GM12875 (cell line): Measurements from ENCODE around the gene PAQR5.

Experiments
- H3K4me3 ChIP-seq: one replicate; pipeline ENCODE4 v1.5.1; 2011; ENCODE audit warnings: low read depth, low read length, control low read depth
- TF ChIP-seq, protein P1 (sequence below): IDR thresholded peaks from 2 replicates; pipeline ENCODE4 v1.5.1; 2011; ENCODE audit warnings: low read depth, mild to moderate bottlenecking, control low read depth, inconsistent platforms, low read length, moderate library complexity, borderline replicate concordance; ENCODE audit not compliant: insufficient read depth

PAQR5 gene

DNA sequence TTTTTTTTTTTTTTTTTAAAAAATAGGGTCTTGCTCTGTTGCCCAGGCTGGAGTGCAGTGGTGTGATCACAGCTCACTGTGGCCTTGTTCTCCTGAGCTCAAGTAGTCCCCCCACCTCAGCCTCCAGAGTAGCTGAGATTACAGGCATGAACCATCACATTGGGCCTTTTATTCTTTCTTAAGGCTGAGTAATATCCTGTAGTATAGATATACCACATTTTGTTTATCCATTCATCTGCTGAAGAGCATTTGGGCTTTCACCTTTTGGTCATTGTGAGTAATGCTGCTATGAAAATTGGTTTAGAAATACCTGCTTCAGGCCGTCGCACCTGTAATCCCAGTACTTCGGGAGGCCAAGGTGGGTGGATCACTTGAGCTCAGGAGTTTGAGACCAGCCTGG, 42.6 kb downstream of the PAQR5 start:
- TF ChIP-seq, protein P1, sequence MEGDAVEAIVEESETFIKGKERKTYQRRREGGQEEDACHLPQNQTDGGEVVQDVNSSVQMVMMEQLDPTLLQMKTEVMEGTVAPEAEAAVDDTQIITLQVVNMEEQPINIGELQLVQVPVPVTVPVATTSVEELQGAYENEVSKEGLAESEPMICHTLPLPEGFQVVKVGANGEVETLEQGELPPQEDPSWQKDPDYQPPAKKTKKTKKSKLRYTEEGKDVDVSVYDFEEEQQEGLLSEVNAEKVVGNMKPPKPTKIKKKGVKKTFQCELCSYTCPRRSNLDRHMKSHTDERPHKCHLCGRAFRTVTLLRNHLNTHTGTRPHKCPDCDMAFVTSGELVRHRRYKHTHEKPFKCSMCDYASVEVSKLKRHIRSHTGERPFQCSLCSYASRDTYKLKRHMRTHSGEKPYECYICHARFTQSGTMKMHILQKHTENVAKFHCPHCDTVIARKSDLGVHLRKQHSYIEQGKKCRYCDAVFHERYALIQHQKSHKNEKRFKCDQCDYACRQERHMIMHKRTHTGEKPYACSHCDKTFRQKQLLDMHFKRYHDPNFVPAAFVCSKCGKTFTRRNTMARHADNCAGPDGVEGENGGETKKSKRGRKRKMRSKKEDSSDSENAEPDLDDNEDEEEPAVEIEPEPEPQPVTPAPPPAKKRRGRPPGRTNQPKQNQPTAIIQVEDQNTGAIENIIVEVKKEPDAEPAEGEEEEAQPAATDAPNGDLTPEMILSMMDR: no peak
- no peak overlapping the region for H3K4me3 ChIP-seq

GRCh38 chr15:69342460-69343076, 43.9 kb downstream of the PAQR5 start:
- TF ChIP-seq, protein P1: no peak
- no peak overlapping the region for H3K4me3 ChIP-seq

DNA sequence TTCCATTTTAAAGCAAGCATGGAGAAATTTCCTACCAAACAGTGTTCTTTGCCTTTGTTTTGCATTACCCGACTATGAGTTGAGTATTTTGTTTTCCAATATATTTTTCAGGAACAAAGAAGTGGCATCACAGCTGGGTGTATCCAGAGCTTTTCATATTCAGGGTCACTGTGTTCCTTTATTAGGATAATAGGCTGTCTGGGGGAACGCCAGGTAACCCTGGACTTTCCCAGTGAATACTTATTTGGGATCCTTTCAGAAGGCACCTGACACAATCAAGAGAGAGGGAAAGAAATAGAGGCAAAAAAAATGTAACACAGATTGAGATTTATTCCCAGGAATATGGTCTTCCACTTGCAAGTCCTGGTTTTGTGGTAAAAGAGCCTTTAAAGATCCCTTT, 44.4 kb downstream of the PAQR5 start:
- TF ChIP-seq, protein P1: no peak
- H3K4me3 ChIP-seq: no peak overlapping the region

DNA sequence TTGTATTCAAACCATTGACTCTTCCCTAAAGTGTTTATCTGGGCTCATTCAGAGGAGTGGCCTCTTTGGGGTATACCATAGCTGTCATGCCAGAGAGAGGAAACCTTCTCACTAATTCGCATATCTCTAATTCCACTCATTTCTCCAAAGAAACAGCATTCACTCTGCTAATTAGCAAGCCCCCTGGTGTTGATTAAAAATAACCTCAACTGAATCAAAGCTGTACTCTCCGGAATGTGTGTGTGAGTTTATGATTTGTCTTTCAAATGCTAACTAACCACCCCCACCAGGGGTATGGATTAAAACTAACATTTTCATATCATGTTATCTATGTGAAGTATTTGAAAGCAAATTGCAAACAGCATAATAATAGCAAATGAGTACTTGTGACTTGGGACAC, 45.5 kb downstream of the PAQR5 start:
- TF ChIP-seq, protein P1: no peak
- no peak overlapping the region for H3K4me3 ChIP-seq

GRCh38 chr15:69346112-69346511, 47.4 kb downstream of the PAQR5 start:
- H3K4me3 ChIP-seq: no peak overlapping the region
- TF ChIP-seq, protein P1: no peak

GRCh38 chr15:69351333-69351732, 52.6 kb downstream of the PAQR5 start:
- H3K4me3 ChIP-seq: no peak overlapping the region
- TF ChIP-seq, protein P1: no peak

GRCh38 chr15:69351884-69352283, 53.2 kb downstream of the PAQR5 start:
- H3K4me3 ChIP-seq: no peak overlapping the region
- TF ChIP-seq, protein P1: no peak
